HG03558 (cell line): Measurements from ENCODE around the gene ABCE1.
"Not testable (repeated sequence)": the region's sequence is repeated elsewhere in the genome, so short reads cannot be mapped to it uniquely, and the experiment has no call there.

Source experiments
- ATAC-seq: cut with Tn5 transposase; IDR thresholded peaks from one replicate; pipeline ENCODE4 v1.9.1; 2021; ENCODE audit warnings: moderate number of reproducible peaks; ENCODE audit not compliant: unreplicated experiment; ENCODE audit errors: extremely low read depth

The ABCE1 gene

GRCh38 chr4:145101091-145101490 lies 3.0 kb downstream of the ABCE1 start:
- no peak for ATAC-seq

- no peak for ATAC-seq
Observed at GRCh38 chr4:145102619-145103018, 4.5 kb downstream of the ABCE1 start.

- ATAC-seq: no peak
Observed at GRCh38 chr4:145103496-145103895, 5.4 kb downstream of the ABCE1 start.

- ATAC-seq: no peak
Observed at GRCh38 chr4:145107126-145107525, 9.0 kb downstream of the ABCE1 start.

GRCh38 chr4:145108128-145108527 lies 10.0 kb downstream of the ABCE1 start:
- no peak for ATAC-seq

- no peak for ATAC-seq
Observed at GRCh38 chr4:145125396-145125795, 27.3 kb downstream of the ABCE1 start.

GRCh38 chr4:145130130-145130529 lies 32.0 kb downstream of the ABCE1 start:
- no peak for ATAC-seq

- ATAC-seq: no peak
Observed at GRCh38 chr4:145130788-145131399, 32.8 kb downstream of the ABCE1 start.

- ATAC-seq: no peak
Observed at GRCh38 chr4:145131848-145132247, 33.7 kb downstream of the ABCE1 start.

GRCh38 chr4:145132511-145133098 lies 34.5 kb downstream of the ABCE1 start:
- ATAC-seq: peak; percentile 69

- not testable (repeated sequence) for ATAC-seq
Observed at GRCh38 chr4:145136219-145136618, 38.1 kb downstream of the ABCE1 start.

GRCh38 chr4:145148980-145149379 lies 50.9 kb downstream of the ABCE1 start:
- no peak for ATAC-seq

- no peak for ATAC-seq
Observed at GRCh38 chr4:145153181-145153903, 55.2 kb downstream of the ABCE1 start.

- no peak for ATAC-seq
Observed at GRCh38 chr4:145153904-145154298, 55.8 kb downstream of the ABCE1 start.

GRCh38 chr4:145154573-145154972 lies 56.5 kb downstream of the ABCE1 start:
- ATAC-seq: no peak

- ATAC-seq: no peak
Observed at GRCh38 chr4:145155268-145155870, 57.3 kb downstream of the ABCE1 start.

GRCh38 chr4:145156986-145157385 lies 58.9 kb downstream of the ABCE1 start:
- ATAC-seq: no peak

- ATAC-seq: no peak
Observed at GRCh38 chr4:145161549-145161948, 63.4 kb downstream of the ABCE1 start.

GRCh38 chr4:145167887-145168286 lies 69.8 kb downstream of the ABCE1 start:
- ATAC-seq: no peak

GRCh38 chr4:145168581-145169187 lies 70.6 kb downstream of the ABCE1 start:
- no peak for ATAC-seq

GRCh38 chr4:145170223-145170622 lies 72.1 kb downstream of the ABCE1 start:
- ATAC-seq: no peak
